Measurements from ENCODE around the gene PABPN1L.
"Not testable (repeated sequence)": the region's sequence is repeated elsewhere in the genome, so short reads cannot be mapped to it uniquely, and the experiment has no call there.

PABPN1L gene

DNA sequence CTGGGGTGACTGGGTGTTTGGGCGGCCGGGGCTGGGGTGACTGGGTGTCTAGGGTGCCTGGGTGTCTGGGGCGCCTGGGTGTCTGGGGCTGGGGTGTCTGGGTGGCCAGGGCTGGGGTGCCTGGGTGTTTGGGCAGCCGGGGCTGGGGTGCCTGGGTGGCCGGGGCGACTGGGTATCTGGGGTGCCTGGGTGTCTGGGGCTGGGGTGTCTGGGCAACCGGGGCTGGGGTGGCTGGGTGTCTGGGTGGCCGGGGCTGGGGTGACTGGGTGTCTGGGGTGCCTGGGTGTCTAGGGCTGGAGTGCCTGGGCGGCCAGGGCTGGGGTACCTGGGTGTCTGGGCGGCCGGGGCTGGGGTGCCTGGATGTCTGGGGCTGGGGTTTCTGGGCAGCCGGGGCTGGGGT is 41.3 kb downstream of the PABPN1L start:
- DNase-seq = no peak

GRCh38 chr16:88824256-88825077 is 42.0 kb downstream of the PABPN1L start:
- no peak for DNase-seq

DNA sequence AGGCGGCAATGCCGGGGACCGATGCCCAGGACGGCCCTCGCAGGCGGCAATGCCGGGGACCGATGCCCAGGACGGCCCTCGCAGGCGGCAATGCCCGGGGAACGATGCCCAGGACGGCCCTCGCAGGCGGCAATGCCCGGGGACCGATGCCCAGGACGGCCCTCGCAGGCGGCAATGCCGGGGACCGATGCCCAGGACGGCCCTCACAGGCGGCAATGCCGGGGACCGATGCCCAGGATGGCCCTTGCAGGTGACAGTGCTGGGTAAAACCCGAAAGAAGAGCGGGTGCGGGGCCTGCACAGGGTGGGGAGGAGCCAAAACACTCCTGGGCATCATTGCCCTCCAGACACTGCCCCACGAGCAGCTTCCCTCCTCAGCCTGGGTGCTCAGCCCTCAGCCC is 42.8 kb downstream of the PABPN1L start:
- DNase-seq = not testable (repeated sequence)

GRCh38 chr16:88822281-88823040 is 44.0 kb downstream of the PABPN1L start:
- DNase-seq = no peak

- no peak for DNase-seq
These were observed 45.2 kb downstream of the PABPN1L start for GRCh38 chr16:88821168-88821850.

DNA sequence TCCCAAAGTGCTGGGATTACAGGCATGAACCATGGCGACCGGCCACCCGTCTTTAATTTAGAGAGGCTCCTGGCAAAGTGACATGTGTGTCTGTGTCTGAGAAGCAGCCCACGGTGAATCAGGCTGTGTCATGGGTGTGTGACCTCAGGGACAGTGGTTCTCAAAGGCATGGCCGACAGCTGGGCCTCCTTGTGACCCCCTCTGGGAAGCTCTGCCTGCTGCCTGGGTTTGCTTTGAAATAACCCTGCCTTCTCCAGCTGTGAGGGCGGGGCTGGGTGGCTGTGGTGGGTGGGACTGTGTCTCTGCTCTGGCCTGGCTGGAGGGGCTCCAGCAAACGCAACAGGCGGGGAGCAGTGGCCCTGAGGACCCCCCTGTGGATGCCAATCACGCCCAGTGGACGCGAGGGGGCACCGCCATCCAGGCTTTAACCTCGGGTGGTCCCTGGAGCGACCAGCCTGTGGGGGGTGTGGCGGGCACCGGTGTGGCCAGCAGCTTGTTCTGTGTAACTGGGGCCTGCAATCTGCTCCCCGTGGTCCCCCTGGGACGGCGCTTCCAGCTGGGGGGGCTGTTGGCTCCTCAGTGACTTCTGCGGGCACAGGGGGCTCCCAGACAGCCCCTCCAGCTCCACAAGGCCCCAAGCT is 46.0 kb downstream of the PABPN1L start:
- no peak for DNase-seq

DNA sequence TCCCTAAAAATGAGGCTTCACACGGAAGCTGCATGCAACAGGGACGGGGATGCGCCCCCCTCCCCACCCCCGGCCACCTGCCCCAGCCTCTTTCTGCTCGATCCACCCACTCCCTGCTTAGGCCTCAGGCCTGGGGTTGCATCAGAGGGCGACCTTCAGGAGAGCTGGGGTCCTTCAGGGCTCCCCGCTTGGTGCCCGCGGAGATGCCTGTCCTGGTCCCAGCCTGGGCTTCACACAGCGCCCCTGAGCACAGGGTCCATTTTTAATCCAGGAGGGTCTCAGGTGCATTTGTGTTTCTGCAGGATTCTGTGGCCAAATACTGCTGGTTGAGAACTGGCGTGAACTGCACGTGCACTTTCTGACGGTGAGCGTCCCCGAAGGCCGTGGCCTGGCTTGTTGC is 47.3 kb downstream of the PABPN1L start:
- no peak for DNase-seq

DNA sequence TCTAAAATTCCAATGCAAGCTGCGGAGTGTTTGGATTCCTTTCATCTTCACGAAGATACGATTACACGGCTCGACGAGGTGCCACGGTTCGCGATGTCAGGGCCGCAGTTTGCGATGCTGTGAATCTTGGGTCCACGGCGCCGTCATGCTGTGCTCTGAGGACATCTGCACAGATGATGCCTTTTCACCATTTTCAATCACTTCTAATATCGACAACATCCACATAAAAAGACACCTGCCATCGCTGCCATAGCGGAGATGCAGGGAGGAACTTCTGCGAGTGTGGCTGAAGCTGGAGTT is 47.9 kb downstream of the PABPN1L start:
- DNase-seq = no peak

DNA sequence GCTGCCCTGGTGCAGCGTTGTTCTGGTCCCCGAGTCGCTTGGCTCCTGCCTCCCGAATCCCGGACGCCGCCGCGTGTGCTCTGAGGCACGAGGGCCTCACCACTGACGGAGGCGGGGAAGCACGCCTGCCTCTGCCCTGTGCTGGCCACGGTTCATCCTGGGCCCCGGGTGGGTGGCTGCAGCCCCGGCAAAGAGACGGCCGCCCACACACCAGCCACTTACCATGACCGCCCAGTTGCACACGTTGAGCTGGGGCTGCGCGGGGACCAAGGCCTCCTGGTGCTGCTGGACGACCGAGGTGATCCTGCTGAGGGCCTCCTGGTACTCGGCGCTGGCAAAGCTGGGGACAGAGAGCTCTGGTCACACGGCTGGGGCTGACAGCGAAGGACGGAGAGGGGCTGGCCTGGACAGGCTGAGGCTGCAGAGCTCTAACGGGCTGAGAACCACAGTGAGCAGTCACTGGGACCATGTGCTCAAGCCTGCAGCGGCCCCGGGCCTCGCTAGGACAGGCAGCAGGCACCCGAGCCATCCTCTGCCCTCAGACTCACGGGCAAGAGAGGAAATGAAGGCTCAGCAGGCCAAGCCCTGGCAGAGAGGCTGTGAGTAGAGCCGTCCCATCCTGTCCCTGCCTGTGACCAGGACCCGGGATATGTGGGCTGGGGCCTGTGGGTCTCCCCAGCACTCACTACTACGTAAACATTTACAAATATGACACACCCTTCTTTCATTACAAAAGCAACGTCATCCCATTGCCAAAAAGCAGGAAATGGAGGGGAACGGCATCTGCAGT is 48.5 kb downstream of the PABPN1L start:
- no peak for DNase-seq

DNA sequence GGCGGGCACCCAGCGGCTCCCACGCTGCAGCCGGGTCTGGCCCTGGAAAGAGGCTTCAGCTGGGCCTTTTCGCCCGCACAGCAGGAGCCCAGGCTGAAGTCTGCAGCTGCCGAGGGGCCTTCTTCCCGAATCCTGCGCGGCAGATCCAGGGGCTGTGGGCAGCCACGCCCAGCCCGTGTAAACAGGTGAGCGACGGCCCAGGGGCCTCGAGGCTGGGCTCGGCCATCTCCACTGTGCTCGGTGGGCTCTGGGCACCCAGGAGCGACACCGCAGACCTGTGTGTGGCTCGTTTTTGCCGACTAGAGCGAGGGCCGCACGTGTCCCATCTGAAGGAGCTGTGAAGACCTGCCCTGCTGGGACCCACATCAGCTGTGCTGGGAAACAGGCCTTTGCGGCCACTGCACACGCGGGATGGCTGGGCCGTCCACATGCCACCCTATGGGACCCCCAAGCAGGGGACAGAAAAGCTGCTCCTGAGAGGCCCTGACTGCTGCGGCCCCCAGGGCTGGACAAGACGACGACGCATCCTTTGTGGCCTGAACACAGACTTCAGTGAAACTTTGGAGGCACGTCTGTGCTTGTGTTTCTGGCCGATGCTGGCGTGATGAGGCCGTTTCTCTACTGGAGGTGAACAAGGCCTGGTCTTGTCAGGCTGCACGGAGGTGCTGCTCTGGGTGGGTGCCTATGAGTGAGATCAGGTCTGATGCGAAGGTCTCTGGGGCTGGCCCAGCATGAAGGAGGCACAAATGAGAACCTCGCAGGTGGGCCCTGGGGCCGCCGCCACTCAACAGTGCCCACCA is 49.5 kb downstream of the PABPN1L start:
- DNase-seq = no peak

GRCh38 chr16:88815901-88816589 is 50.4 kb downstream of the PABPN1L start:
- peak; percentile 10 for DNase-seq

DNA sequence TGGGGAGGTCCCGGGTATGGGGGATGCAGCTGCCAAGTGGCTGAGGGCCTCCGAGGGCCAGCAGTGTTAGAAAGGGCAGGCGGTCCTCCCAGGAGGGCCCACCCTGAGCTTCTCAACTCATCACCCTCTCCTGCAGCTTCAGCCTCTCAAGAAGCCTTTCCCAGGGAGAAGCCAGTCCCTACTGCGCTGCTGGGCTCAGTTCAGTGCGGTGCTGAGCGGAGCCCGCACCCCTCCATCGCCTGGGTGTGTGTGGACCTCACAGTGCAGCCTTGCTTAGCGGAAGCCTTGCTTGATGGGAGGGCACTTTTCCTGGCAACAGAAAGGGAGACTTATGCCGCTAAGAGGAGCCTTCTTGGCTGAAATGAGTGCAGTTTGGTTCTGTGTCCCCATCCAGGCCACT is 51.2 kb downstream of the PABPN1L start:
- no peak for DNase-seq

- DNase-seq = no peak
These were observed 52.3 kb downstream of the PABPN1L start for GRCh38 chr16:88814144-88814502.

Measured in NCI-H748 treated with DMSO at 0.1 percent for 48 hours (cell line).